ENCODE measurements around the gene THSD7B.

- TF ChIP-seq REST (IDR thresholded peaks at IDR 0.05; ENCODE audit: low read depth) (no peak), EGR1 (IDR thresholded peaks at IDR 0.05) (no peak), TEAD4 (IDR thresholded peaks at IDR 0.05) (no peak), YY1 (IDR thresholded peaks at IDR 0.05; ENCODE audit: low read depth) (no peak), EP300 (IDR thresholded peaks at IDR 0.05; ENCODE audit: borderline replicate concordance) (no peak), CEBPB (IDR thresholded peaks at IDR 0.05) (no peak), TCF12 (IDR thresholded peaks at IDR 0.05; ENCODE audit: low read depth) (no peak), CREB1 (IDR thresholded peaks at IDR 0.05; ENCODE audit: low read depth) (no peak), TAF1 (IDR thresholded peaks at IDR 0.05; ENCODE audit: low read depth) (no peak), RAD21 (IDR thresholded peaks at IDR 0.05; ENCODE audit: low read depth) (no peak), FOXM1 (IDR thresholded peaks at IDR 0.05; ENCODE audit: borderline replicate concordance, low read depth) (no peak), USF1 (IDR thresholded peaks at IDR 0.05) (no peak), ZBTB7A (IDR thresholded peaks at IDR 0.05; ENCODE audit: low read depth) (no peak)
- TF ChIP-seq, protein P1, sequence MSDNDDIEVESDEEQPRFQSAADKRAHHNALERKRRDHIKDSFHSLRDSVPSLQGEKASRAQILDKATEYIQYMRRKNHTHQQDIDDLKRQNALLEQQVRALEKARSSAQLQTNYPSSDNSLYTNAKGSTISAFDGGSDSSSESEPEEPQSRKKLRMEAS (IDR thresholded peaks at IDR 0.05): no peak
Observed at GRCh38 chr2:137020452-137021196, 255.3 kb downstream of the THSD7B start.
